OCI-LY7 (cell line): ENCODE data around the gene HIF1A. TPM values are rescaled to one million over a fixed set of nuclear protein-coding genes. Genes with fewer than 3 reads are reported as not detected.

Source experiments
- BruUV-seq: library from RNA; stranded (reverse); fragments of 400-500 nt; replicated peaks from 2 replicates; lab custom pipeline; 2021; lab: Mats Ljungman, UMichigan
- CTCF ChIA-PET: fragments of 300-600 bp; sonication (Branson Sonifier 250); formaldehyde crosslinking; loops from one replicate; lab custom pipeline; 2022; ENCODE audit warnings: antibody characterized with exemption; ENCODE audit not compliant: unreplicated experiment; lab: Charles Lee
- POLR2A ChIA-PET: fragments of 300-600 bp; sonication (Branson Sonifier 250); formaldehyde crosslinking; loops from one replicate; lab custom pipeline; 2022; ENCODE audit warnings: antibody characterized with exemption; lab: Charles Lee
- DNase-seq: peaks from one replicate; pipeline ENCODE4 v3.0.0-alpha.2; 2015; ENCODE audit warnings: low spot score
- H2AFZ ChIP-seq: fragments of 200-600 bp; sonication (generic), shearing (Covaris generic); 2 replicates; pipeline ENCODE4 v1.6.1; 2014; ENCODE audit warnings: mild to moderate bottlenecking, antibody characterized with exemption, low read length, moderate library complexity
- H3K27ac ChIP-seq: fragments of 200-600 bp; sonication (generic); 2 replicates; pipeline ENCODE4 v1.5.1; 2014; ENCODE audit warnings: mixed run types, low read depth, mild to moderate bottlenecking, moderate library complexity, low read length, inconsistent platforms; ENCODE audit not compliant: poor library complexity, severe bottlenecking
- H3K36me3 ChIP-seq: fragments of 200-600 bp; sonication (generic); 2 replicates; pipeline ENCODE4 v1.6.1; 2014; ENCODE audit warnings: mild to moderate bottlenecking, antibody characterized with exemption, low read length, moderate library complexity, mixed read lengths; ENCODE audit not compliant: insufficient read depth
- H3K4me1 ChIP-seq: fragments of 200-600 bp; sonication (generic); 2 replicates; pipeline ENCODE4 v1.5.1; 2014; ENCODE audit warnings: mild to moderate bottlenecking, low read length; ENCODE audit not compliant: insufficient read depth, poor library complexity, severe bottlenecking
- H3K4me2 ChIP-seq: fragments of 200-600 bp; sonication (generic); 2 replicates; pipeline ENCODE4 v1.6.1; 2014; ENCODE audit warnings: mild to moderate bottlenecking, low read length
- H3K4me3 ChIP-seq: fragments of 200-600 bp; sonication (generic); 2 replicates; pipeline ENCODE4 v1.5.1; 2014; ENCODE audit warnings: mild to moderate bottlenecking, low read depth, low read length; ENCODE audit not compliant: poor library complexity, severe bottlenecking
- H3K79me2 ChIP-seq: fragments of 200-600 bp; sonication (generic); 2 replicates; pipeline ENCODE4 v1.6.1; 2016; ENCODE audit warnings: low read depth, mild to moderate bottlenecking, low read length, moderate library complexity, mixed read lengths; ENCODE audit not compliant: insufficient read depth
- H3K9me2 ChIP-seq: fragments of 200-600 bp; sonication (generic); 2 replicates; pipeline ENCODE4 v1.6.1; 2016; ENCODE audit warnings: mild to moderate bottlenecking, low read length, mixed read lengths; ENCODE audit not compliant: insufficient read depth
- H3K9me3 ChIP-seq: fragments of 200-600 bp; sonication (generic); 2 replicates; pipeline ENCODE4 v1.6.1; 2014; ENCODE audit warnings: mild to moderate bottlenecking, mixed run types, low read length, mixed read lengths
- H4K20me1 ChIP-seq: fragments of 200-600 bp; sonication (generic); 2 replicates; pipeline ENCODE4 v1.6.1; 2014; ENCODE audit warnings: mild to moderate bottlenecking, antibody characterized with exemption, low read length, moderate library complexity, mixed read lengths; ENCODE audit not compliant: insufficient read depth
- EZH2phosphoT487 ChIP-seq: fragments of 200-600 bp; sonication (generic); IDR thresholded peaks from 2 replicates; pipeline ENCODE4 v1.6.1; 2018; ENCODE audit warnings: low read depth, borderline replicate concordance, mild to moderate bottlenecking, mixed run types, antibody characterized with exemption, low read length, moderate library complexity, mixed read lengths
- intact Hi-C: fragments of 100-400 bp; cut with micrococcal nuclease; formaldehyde crosslinking; loops from one replicate; pipeline ENCODE4 v1.10.0; 2022; ENCODE audit not compliant: unreplicated experiment
- total RNA-seq, 2 experiments: library from RNA; depleted of rRNA in 1 of 2; stranded (reverse); fragments of >200 nt in 1 of 2; shearing (Covaris generic) in 1 of 2; gene quantifications; 2 replicates each; pipeline ENCODE4 v1.2.3, GENCODE V29; 2014 to 2022
- TF ChIP-seq, protein P1 (sequence below): fragments of 200-600 bp; sonication (generic); conservative IDR thresholded peaks from 2 replicates; pipeline ENCODE4 v1.5.1; 2014; ENCODE audit warnings: mild to moderate bottlenecking, antibody characterized with exemption, low read length, moderate library complexity, mixed read lengths

The HIF1A gene
- total RNA-seq, 2 experiments from 2014 or later, result 71.7 to 88.1 TPM

GRCh38 chr14:61761959-61762786 lies 66.9 kb downstream of the HIF1A start, which contains the start of gene SNAPC1:
TSS of gene SNAPC1 (plus strand) at chr14:61762420. CDS start at chr14:61762461, 41 bp downstream.
- H4K20me1 ChIP-seq, result peaks cover 11% of the 10 kb centered on the region; the same call in 1 of the 2 replicates
- H2AFZ ChIP-seq, result peak within 1 kb of the TSS; percentile 90
- peaks cover 28% of the 10 kb centered on the region for H3K36me3 ChIP-seq
- H3K27ac ChIP-seq, result peak within 1 kb of the TSS; percentile 74
- TF ChIP-seq, protein P1, sequence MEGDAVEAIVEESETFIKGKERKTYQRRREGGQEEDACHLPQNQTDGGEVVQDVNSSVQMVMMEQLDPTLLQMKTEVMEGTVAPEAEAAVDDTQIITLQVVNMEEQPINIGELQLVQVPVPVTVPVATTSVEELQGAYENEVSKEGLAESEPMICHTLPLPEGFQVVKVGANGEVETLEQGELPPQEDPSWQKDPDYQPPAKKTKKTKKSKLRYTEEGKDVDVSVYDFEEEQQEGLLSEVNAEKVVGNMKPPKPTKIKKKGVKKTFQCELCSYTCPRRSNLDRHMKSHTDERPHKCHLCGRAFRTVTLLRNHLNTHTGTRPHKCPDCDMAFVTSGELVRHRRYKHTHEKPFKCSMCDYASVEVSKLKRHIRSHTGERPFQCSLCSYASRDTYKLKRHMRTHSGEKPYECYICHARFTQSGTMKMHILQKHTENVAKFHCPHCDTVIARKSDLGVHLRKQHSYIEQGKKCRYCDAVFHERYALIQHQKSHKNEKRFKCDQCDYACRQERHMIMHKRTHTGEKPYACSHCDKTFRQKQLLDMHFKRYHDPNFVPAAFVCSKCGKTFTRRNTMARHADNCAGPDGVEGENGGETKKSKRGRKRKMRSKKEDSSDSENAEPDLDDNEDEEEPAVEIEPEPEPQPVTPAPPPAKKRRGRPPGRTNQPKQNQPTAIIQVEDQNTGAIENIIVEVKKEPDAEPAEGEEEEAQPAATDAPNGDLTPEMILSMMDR, result no peak
- no peak for TF ChIP-seq EZH2phosphoT487
- peak; percentile 100 for DNase-seq
- H3K4me1 ChIP-seq, result peaks cover 36% of the 10 kb centered on the region
- peak within 1 kb of the TSS; percentile 92 for H3K4me3 ChIP-seq
- intact Hi-C loops, result loop anchor here (2.0 kb wide), 1 partner anchor 289 kb away; no protein-coding TSS in a partner anchor
- TSS peak; percentile 58 for BruUV-seq
- POLR2A ChIA-PET, result interaction anchor here (0.6 to 5.6 kb wide), 27 partner anchors 9 to 297 kb away, joined by 3 to 55 read pairs (median 4); partner anchors contain the start of gene HIF1A
- peaks cover 49% of the 10 kb centered on the region for H3K79me2 ChIP-seq
- no peaks in the 10 kb centered on the region for H3K9me3 ChIP-seq
- peak within 1 kb of the TSS; percentile 91 for H3K4me2 ChIP-seq
- CTCF ChIA-PET, result interaction anchor here (0.6 to 1.6 kb wide), 6 partner anchors 20 to 291 kb away, joined by 3 to 9 read pairs (median 3); no protein-coding TSS in a partner anchor
- H3K9me2 ChIP-seq, result no peaks in the 10 kb centered on the region

DNA sequence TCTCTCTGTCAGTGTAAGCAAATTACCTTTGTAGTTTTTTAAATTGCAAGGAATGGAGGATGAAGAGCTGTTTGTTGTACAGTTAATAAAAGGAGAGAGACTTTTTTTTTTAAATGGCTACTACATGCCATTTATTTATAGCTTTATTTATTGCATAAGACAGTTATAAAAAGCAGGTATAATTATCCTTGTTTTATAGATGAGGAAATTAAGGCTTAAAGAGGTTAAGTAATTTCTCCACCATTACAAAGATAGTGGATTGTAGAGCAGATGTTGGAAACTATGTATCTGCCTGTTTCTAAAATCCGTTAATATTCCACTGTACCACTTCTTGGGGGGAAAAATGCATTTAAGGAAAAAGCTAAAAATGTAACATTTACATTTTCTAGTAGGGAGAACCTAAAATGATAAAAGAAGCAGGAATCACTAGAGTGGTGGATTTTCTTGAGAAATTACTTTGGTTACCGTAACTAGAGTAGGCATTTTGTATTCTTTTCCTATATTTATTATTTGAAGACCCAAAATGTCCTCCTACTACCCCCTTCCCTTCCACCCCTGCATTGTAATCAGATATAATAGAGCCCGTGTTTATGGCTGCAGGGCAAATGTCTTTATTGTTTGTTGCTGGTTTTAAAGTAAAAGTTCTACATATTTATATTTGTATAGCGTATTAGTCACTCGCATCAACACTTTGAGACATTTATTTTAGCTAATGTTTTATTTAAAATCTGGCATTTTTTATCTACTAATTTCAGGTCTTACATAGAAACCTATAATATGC lies 69.2 kb downstream of the HIF1A start:
- intact Hi-C loops, result no loop called here
- Histone ChIP-seq H3K79me2 (peaks cover 53% of the 10 kb centered on the region), H3K4me3 (peak overlapping the region; percentile 92), H3K4me2 (peak overlapping the region; percentile 91), H4K20me1 (peaks cover 11% of the 10 kb centered on the region; the same call in 1 of the 2 replicates), H3K4me1 (peaks cover 36% of the 10 kb centered on the region), H3K27ac (no peak overlapping the region), H3K9me3 (no peaks in the 10 kb centered on the region), H3K36me3 (peaks cover 52% of the 10 kb centered on the region), H2AFZ (no peak overlapping the region), H3K9me2 (no peaks in the 10 kb centered on the region)
- POLR2A ChIA-PET, result interaction anchor here (0.8 to 5.6 kb wide), 15 partner anchors 8 to 295 kb away, joined by 3 to 55 read pairs (median 6); no protein-coding TSS in a partner anchor
- no peak for DNase-seq
- BruUV-seq, result no TSS peak
- CTCF ChIA-PET, result no interaction called here
- TF ChIP-seq, protein P1, result no peak
- no peak for TF ChIP-seq EZH2phosphoT487
